Fibroblast of mammary gland (primary cell): ENCODE data around the gene FRY.

ENCODE experiments used
- DNase-seq: peaks from one replicate; pipeline ENCODE4 v3.0.0-alpha.2; 2010; ENCODE audit warnings: low read depth
- H3K4me3 ChIP-seq: 2 replicates; pipeline ENCODE4 v1.5.1; 2011; ENCODE audit warnings: low read depth, mild to moderate bottlenecking, low read length, moderate library complexity; ENCODE audit not compliant: control insufficient read depth
- TF ChIP-seq, protein P1 (sequence below): conservative IDR thresholded peaks from 2 replicates; pipeline ENCODE4 v1.5.1; 2011; ENCODE audit warnings: low read depth, low read length, inconsistent platforms; ENCODE audit not compliant: control insufficient read depth, insufficient read depth

The FRY gene

DNA sequence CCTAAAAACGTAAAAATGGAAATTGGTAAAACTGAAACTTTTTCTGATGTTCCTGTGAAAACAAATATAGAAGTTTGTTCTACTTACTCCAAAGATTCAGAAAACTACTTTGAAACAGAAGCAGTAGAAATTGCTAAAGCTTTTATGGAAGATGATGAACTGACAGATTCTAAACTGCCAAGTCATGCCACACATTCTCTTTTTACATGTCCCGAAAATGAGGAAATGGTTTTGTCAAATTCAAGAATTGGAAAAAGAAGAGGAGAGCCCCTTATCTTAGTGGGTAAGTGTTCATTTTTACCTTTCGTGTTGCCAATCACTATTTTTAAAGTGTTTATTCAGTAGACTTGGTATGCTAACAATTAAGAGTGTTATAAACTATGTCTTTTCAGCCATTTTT is 309.3 kb downstream of the FRY start:
- DNase-seq = no peak
- H3K4me3 ChIP-seq = no peak overlapping the region
- TF ChIP-seq, protein P1, sequence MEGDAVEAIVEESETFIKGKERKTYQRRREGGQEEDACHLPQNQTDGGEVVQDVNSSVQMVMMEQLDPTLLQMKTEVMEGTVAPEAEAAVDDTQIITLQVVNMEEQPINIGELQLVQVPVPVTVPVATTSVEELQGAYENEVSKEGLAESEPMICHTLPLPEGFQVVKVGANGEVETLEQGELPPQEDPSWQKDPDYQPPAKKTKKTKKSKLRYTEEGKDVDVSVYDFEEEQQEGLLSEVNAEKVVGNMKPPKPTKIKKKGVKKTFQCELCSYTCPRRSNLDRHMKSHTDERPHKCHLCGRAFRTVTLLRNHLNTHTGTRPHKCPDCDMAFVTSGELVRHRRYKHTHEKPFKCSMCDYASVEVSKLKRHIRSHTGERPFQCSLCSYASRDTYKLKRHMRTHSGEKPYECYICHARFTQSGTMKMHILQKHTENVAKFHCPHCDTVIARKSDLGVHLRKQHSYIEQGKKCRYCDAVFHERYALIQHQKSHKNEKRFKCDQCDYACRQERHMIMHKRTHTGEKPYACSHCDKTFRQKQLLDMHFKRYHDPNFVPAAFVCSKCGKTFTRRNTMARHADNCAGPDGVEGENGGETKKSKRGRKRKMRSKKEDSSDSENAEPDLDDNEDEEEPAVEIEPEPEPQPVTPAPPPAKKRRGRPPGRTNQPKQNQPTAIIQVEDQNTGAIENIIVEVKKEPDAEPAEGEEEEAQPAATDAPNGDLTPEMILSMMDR = no peak

DNA sequence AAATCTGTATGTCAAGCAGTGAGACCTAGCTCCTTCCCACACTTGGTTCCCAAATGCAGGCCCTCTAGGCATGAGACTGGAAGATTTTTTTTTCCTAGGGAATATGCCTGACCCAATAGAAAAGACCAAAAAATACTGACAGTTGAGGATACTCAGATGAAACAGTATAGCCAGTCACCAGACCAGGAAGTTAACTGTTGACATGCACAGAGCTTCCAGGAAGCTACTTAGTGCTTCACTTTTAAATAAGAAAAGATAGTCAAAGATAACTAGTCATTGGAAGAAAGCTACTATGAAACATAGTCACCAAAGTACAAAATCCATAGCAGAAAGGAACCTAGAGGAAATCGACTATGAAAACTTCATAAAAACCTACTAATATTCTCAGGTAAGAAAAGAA is 316.1 kb downstream of the FRY start:
- DNase-seq = no peak
- H3K4me3 ChIP-seq = no peak overlapping the region
- TF ChIP-seq, protein P1 = no peak
